Aorta (tissue), 5 donors: Measurements from ENCODE around the gene IGSF9B. TPM values are rescaled to one million over a fixed set of nuclear protein-coding genes. Genes with fewer than 3 reads are reported as not detected.

Source experiments
- ATAC-seq: fragments of 200-7000 bp; cut with Tn5 transposase; one replicate; pipeline ENCODE4 v1.9.1; 2022; ENCODE audit warnings: moderate library complexity; ENCODE audit not compliant: low FRiP score
- DNase-seq, 2 donors: peaks; one replicate each; pipeline ENCODE4 v3.0.0-alpha.2; 2020
- H3K27ac ChIP-seq, 2 donors: one replicate each; pipeline ENCODE4 v1.5.1; 2013; ENCODE audit warnings: low read length in 2 of 2, mild to moderate bottlenecking in 2 of 2, moderate library complexity in 2 of 2, control low read depth in 1 of 2, inconsistent platforms in 1 of 2, low read depth in 1 of 2
- H3K27me3 ChIP-seq, 2 donors: one replicate each; pipeline ENCODE4 v1.6.1; 2013; ENCODE audit warnings: control low read depth in 1 of 2, low read length in 1 of 2, mild to moderate bottlenecking in 1 of 2, moderate library complexity in 1 of 2; ENCODE audit not compliant: insufficient read depth in 2 of 2, control insufficient read depth in 1 of 2
- H3K36me3 ChIP-seq, 2 donors: one replicate each; pipeline ENCODE4 v1.6.1; 2013; ENCODE audit warnings: control low read depth in 1 of 2, low read length in 1 of 2, mild to moderate bottlenecking in 1 of 2; ENCODE audit not compliant: insufficient read depth in 2 of 2, control insufficient read depth in 1 of 2
- H3K4me1 ChIP-seq, 2 donors: one replicate each; pipeline ENCODE4 v1.6.1; 2013; ENCODE audit warnings: low read length in 2 of 2, control low read depth in 1 of 2, mild to moderate bottlenecking in 1 of 2, moderate library complexity in 1 of 2; ENCODE audit not compliant: insufficient read depth in 2 of 2, control insufficient read depth in 1 of 2
- H3K4me3 ChIP-seq, 2 donors: one replicate each; pipeline ENCODE4 v1.5.1; 2013; ENCODE audit warnings: low read length in 2 of 2, control low read depth in 1 of 2, mild to moderate bottlenecking in 1 of 2
- H3K9me3 ChIP-seq: one replicate; pipeline ENCODE4 v1.6.1; 2013; ENCODE audit warnings: mild to moderate bottlenecking, low read length; ENCODE audit not compliant: control insufficient read depth
- WGBS, 2 donors: extraction: QIAGEN DNeasy Blood & Tissue Kit; methylation state at CpG; one replicate each; pipeline ENCODE4 v1.1.7; 2013; 5-methylcytosine and 5-hydroxymethylcytosine counted together
- intact Hi-C, 2 donors: fragments of 100-400 bp; cut with DNase I; formaldehyde crosslinking; loops; one replicate each; pipeline versions ENCODE4 v1.14.2 to v1.15.0; 2022
- polyA plus RNA-seq, 2 donors: library from polyadenylated mRNA; stranded (reverse); fragments of 200-250 nt; gene quantifications; one replicate each; pipeline ENCODE4 v1.2.3, GENCODE V29; 2013
- total RNA-seq, 2 donors: library from RNA; stranded (reverse); fragmentation: NEBNext Ultra II Directional; extraction: Animal tissue kit (Norgen Biotek cat#: 25700); gene quantifications; one replicate each; pipeline ENCODE4 v1.2.1, GENCODE V29; 2021
- donor health status: healthy with polysubstance abuse.
- donor health status: Bipolar disorder and iron deficiency.
- donor health status: DM: no; HTN: no; CAD: no.
- donor health status: DM: no; HTN: no; CAD: no.
- donor health status: DM: yes; HTN: yes; CAD: no.

IGSF9B gene
- total and polyA plus RNA-seq, 4 donors = 6.5 to 93.9 (median 44.7) TPM

DNA sequence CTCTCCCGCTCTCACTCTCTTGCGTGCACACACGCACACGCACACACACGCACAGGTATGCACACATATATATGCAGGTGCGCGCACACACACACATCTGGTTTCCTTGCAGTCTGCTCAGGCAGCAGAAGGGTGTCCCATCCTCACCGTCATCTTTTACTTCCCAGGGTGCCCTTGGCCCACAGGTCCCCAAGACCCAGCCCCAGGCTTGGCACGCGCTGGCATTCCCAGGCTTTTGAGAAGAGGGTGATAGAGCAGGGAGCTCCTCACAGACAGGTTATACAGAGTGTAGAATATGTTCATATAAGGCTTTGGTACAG is 59.5 kb downstream of the IGSF9B start:
- Histone ChIP-seq H3K27me3 (no peaks in the 10 kb centered on the region), H3K36me3 (peaks cover 0 to 2% of the 10 kb centered on the region in 2 donors), H3K4me1 (no peaks in the 10 kb centered on the region), H3K27ac (no peak overlapping the region), H3K9me3 (no peaks in the 10 kb centered on the region), H3K4me3 (no peak overlapping the region)
- intact Hi-C loops = no loop called here
- DNase-seq (peak in 1 of 2 donors; percentile 65), ATAC-seq (no peak)
- WGBS, 2 donors = 96 to 98% methylated on average over 10 of the region's 10 CpGs

DNA sequence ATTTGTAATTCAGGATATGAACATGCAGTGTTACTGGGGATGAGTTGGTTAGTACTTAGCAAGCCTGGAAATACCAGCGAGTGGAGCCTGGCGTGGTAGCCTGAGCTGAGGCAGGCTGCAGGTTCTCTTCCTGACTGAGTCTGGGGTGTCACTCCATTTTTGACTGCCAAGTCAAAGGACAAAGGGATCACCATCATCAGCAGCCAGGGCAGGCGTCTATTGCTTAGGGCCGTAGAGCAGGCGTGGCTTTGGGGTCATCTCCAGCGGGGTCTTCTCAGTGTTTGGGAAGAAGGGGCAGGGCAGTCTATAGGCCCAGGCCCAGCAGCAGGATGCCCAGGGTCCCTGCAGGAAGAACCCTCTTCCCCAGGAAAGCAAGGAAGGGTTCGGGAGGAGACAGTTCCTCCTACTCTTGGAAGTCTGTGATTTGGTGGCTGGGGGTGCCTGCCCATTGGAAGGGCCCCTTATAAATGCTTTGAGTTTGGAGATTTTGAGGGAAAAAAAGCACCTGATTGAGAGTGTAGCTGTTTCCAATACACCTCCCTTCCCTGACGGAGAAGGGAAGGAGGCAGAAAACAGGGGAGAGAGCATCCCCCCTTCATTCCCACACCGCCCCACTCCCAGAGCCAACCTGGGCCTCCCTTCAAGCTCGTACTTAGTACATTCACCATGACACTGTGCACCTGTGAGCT is 60.0 kb downstream of the IGSF9B start:
- WGBS, 2 donors = 88 to 95% methylated on average over 9 to 10 of the region's 10 CpGs
- intact Hi-C loops = no loop called here
- H3K36me3 ChIP-seq = peaks cover 0 to 2% of the 10 kb centered on the region in 2 donors
- no peak overlapping the region for H3K4me3 ChIP-seq
- no peaks in the 10 kb centered on the region for H3K27me3 ChIP-seq
- H3K9me3 ChIP-seq = no peaks in the 10 kb centered on the region
- DNase-seq (no peak), ATAC-seq (no peak)
- H3K27ac ChIP-seq = no peak overlapping the region
- no peaks in the 10 kb centered on the region for H3K4me1 ChIP-seq

- DNase-seq (no peak), ATAC-seq (no peak)
- Histone ChIP-seq H3K27ac (no peak overlapping the region), H3K36me3 (peaks cover 0 to 2% of the 10 kb centered on the region in 2 donors), H3K27me3 (no peaks in the 10 kb centered on the region), H3K9me3 (no peaks in the 10 kb centered on the region), H3K4me3 (no peak overlapping the region), H3K4me1 (no peaks in the 10 kb centered on the region)
- 78 to 80% methylated on average over 7 of the region's 7 CpGs for WGBS, 2 donors
- intact Hi-C loops = no loop called here
Measured at GRCh38 chr11:133896028-133896427, 60.7 kb downstream of the IGSF9B start.

DNA sequence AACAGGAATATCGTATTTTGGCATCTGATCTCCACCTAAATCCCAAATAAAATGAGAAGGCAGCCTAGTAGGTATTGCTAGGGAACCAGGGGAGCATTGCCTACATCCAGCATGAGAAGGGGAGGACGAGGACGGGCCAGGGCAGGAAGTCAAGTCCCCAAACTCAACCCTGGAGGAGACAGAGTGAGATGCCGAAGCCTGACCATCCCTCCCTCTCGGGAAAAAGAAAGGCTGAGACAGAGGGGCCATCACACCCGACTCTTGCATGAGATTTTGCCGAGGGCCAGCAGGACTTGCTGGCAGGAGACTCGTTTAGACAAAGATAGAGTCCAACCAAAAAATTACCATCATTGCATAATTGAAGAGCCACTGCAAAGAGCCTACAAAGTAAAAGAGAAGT is 61.2 kb downstream of the IGSF9B start:
- 51 to 59% methylated on average over 8 of the region's 8 CpGs for WGBS, 2 donors
- ATAC-seq (no peak), DNase-seq (no peak)
- intact Hi-C loops = no loop called here
- Histone ChIP-seq H3K9me3 (no peaks in the 10 kb centered on the region), H3K27me3 (no peaks in the 10 kb centered on the region), H3K36me3 (no peaks in the 10 kb centered on the region), H3K4me1 (no peaks in the 10 kb centered on the region), H3K4me3 (no peak overlapping the region), H3K27ac (no peak overlapping the region)

- Histone ChIP-seq H3K4me1 (no peaks in the 10 kb centered on the region), H3K27ac (no peak overlapping the region), H3K27me3 (no peaks in the 10 kb centered on the region), H3K9me3 (no peaks in the 10 kb centered on the region), H3K4me3 (no peak overlapping the region), H3K36me3 (no peaks in the 10 kb centered on the region)
- DNase-seq = no peak
- WGBS, 2 donors = 33 to 39% methylated on average over 10 of the region's 10 CpGs
- ATAC-seq = no peak
- intact Hi-C loops = no loop called here
Measured at GRCh38 chr11:133895061-133895479, 61.7 kb downstream of the IGSF9B start.

DNA sequence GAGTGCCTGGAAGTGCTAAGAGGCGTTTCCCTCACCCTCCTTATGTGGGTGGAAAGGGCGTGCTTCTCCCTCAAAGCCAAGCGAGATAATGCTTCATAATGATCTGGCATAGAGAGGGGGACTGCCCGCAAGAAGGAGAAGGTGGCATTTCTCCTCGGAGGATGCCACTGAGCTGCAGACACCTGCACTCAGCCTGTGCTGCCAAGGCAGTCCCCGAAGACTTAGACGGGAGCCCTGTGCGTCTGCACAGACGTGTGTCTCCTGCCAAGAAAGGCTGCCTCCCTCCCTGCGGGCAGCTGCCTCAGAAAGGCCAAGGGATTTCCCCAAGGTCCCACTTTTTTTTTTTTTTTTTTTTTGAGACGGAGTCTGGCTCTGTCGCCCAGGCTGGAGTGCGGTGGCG is 63.4 kb downstream of the IGSF9B start:
- ATAC-seq = no peak
- DNase-seq = no peak
- Histone ChIP-seq H3K27me3 (no peaks in the 10 kb centered on the region), H3K4me1 (no peaks in the 10 kb centered on the region), H3K36me3 (no peaks in the 10 kb centered on the region), H3K4me3 (no peak overlapping the region), H3K9me3 (no peaks in the 10 kb centered on the region), H3K27ac (no peak overlapping the region)
- WGBS, 2 donors = 54 to 62% methylated on average over 14 of the region's 14 CpGs
- intact Hi-C loops = no loop called here

DNA sequence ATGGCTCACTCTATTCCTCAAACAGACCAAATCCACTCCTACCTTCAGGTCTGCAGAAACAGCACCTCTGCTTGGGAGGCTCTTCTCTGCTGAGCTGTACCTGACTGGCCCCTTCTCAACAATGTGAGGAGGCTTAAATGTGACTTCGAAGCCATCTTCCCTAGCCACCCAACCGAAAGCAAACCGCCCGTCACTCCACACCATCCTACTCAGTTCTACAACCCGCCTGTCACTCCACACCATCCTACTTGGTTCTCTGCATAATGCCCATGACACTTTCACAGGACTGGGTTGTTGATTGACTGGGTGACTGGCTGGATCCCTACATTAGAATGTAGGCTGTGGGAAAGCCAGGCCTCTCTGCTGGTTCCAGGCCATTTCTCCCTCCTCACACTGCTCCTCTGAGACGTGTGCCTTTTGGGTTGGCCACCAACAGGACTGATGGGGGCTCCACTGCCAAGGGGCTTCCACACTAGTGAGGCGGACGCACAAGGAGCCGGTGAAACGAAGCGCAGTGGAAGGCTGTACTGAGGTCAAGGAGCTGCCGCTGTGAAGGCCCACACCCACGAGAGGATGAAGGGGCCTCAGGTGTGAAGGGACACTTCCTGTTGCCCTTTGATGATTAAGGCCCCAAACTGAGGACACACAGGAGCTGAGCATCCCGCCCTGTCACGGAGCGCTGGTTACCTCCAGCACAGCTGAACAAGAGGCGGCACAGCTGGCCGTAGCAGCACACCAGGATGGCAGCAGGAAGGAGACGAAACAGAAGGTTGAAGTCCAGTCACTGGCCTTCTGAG is 64.0 kb downstream of the IGSF9B start:
- H3K36me3 ChIP-seq = no peaks in the 10 kb centered on the region
- WGBS, 2 donors = 82 to 84% methylated on average over 19 of the region's 19 CpGs
- H3K27me3 ChIP-seq = no peaks in the 10 kb centered on the region
- H3K4me1 ChIP-seq = no peaks in the 10 kb centered on the region
- DNase-seq (no peak), ATAC-seq (no peak)
- H3K4me3 ChIP-seq = no peak overlapping the region
- H3K9me3 ChIP-seq = peaks cover 2% of the 10 kb centered on the region
- no peak overlapping the region for H3K27ac ChIP-seq
- intact Hi-C loops = no loop called here

DNA sequence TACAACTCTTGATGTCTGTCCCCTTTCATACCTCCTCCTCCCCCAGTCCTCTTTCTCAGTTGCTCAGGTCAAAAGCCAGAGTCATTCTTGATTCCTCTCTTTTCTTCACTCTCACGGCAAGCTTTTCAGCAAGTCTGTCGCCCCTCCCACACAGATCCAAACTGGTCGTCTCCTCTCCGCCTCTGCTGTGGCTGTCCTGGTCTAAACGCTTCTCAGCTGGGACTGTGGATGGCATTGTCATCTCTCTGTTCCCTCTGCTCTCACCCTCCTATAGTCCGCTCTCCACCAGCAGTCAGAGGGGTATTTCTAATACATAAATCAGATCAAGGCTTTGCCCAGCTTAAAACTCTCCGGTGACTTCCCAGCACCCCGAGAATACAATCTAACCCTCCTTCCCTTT is 64.6 kb downstream of the IGSF9B start:
- H3K4me1 ChIP-seq = no peaks in the 10 kb centered on the region
- no peak overlapping the region for H3K4me3 ChIP-seq
- 68 to 69% methylated on average over 8 of the region's 8 CpGs for WGBS, 2 donors
- no peaks in the 10 kb centered on the region for H3K36me3 ChIP-seq
- H3K9me3 ChIP-seq = peaks cover 3% of the 10 kb centered on the region
- DNase-seq = no peak
- intact Hi-C loops = no loop called here
- ATAC-seq = no peak
- no peaks in the 10 kb centered on the region for H3K27me3 ChIP-seq
- no peak overlapping the region for H3K27ac ChIP-seq

DNA sequence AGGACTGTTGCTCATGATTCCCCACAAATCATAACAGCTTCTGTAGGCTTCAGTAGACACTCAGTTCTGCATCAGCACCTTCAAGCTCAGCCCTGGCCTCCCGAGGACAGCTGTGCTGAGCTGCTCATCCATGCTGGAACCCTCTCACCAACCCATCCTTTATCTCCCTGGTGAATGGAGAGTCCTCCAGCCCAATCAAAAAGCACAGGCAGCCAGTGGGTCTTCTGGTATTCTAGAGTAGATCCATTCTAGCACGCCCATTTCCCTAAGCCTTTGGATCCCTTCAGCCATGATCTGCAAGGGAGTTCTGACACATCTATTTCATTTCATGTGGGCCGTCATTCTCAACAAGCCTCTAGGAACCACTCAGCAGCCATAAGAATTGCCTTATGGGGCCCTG is 66.9 kb downstream of the IGSF9B start:
- 81% methylated on average over 3 of the region's 3 CpGs for WGBS, 2 donors
- no peak overlapping the region for H3K27ac ChIP-seq
- H3K36me3 ChIP-seq = no peaks in the 10 kb centered on the region
- H3K9me3 ChIP-seq = peaks cover 10% of the 10 kb centered on the region
- H3K4me1 ChIP-seq = no peaks in the 10 kb centered on the region
- intact Hi-C loops = no loop called here
- ATAC-seq = no peak
- no peaks in the 10 kb centered on the region for H3K27me3 ChIP-seq
- H3K4me3 ChIP-seq = no peak overlapping the region
- DNase-seq = no peak
